MCF 10A (cell line): Measurements from ENCODE around the gene METTL27. TPM values are rescaled to one million over a fixed set of nuclear protein-coding genes. Genes with fewer than 3 reads are reported as not detected.

Experiments used
- total RNA-seq: library from RNA; stranded (reverse); gene quantifications from 2 replicates; pipeline ENCODE4 v1.2.3, GENCODE V29; 2022

The METTL27 gene
- total RNA-seq, 1 experiment from 2014 or later: 4.4 TPM

Other genes with a start within 250 kb of the METTL27 start
- 1.5 TPM in 1 of 2 replicates, not detected in the other for gene MLXIPL, start 218.0 kb downstream of the METTL27 start, total RNA-seq
- gene VPS37D, start 174.7 kb downstream of the METTL27 start, total RNA-seq: 0.44 and 1.3 TPM in 2 replicates
- gene DNAJC30, start 159.1 kb downstream of the METTL27 start, total RNA-seq: 11.0 and 11.4 TPM in 2 replicates
- 71.5 and 81.9 TPM in 2 replicates for gene BUD23, start 158.9 kb downstream of the METTL27 start, total RNA-seq
- gene STX1A, start 122.8 kb downstream of the METTL27 start, total RNA-seq: 21.9 and 24.2 TPM in 2 replicates
- gene ABHD11, start 103.7 kb downstream of the METTL27 start, total RNA-seq: 15.3 and 18.9 TPM in 2 replicates
- gene CLDN3, start 72.2 kb downstream of the METTL27 start, total RNA-seq: not detected in 2 replicates
- 0.22 and 0.28 TPM in 2 replicates for gene CLDN4, start 11.5 kb downstream of the METTL27 start, total RNA-seq
- gene TMEM270, start 18.6 kb upstream of the METTL27 start, total RNA-seq: not detected in 2 replicates
- not detected in 2 replicates for gene ELN, start 185.7 kb upstream of the METTL27 start, total RNA-seq
- 21.4 and 23.4 TPM in 2 replicates for gene LIMK1, start 241.3 kb upstream of the METTL27 start, total RNA-seq